SU-DHL-6 (cell line): ENCODE measurements around the gene CLPSL2.

Source experiments
- H2AFZ ChIP-seq: fragments of 200-600 bp; sonication (generic); 2 replicates; pipeline ENCODE4 v1.6.1; 2014; ENCODE audit warnings: low read depth, mild to moderate bottlenecking, moderate library complexity, mixed read lengths, antibody characterized with exemption, low read length; ENCODE audit not compliant: severe bottlenecking
- H3F3A ChIP-seq: fragments of 200-600 bp; shearing (Covaris generic); 2 replicates; pipeline ENCODE4 v1.6.0; 2016; ENCODE audit warnings: antibody characterized with exemption, mild to moderate bottlenecking; ENCODE audit not compliant: insufficient read depth
- H3K27ac ChIP-seq: fragments of 200-600 bp; sonication (generic); 2 replicates; pipeline ENCODE4 v1.5.1; 2016; ENCODE audit warnings: low read depth, mild to moderate bottlenecking, low read length, moderate library complexity, mixed read lengths
- H3K27me3 ChIP-seq: fragments of 200-600 bp; sonication (generic), shearing (Covaris generic); 2 replicates; pipeline ENCODE4 v1.6.0; 2014; ENCODE audit warnings: mild to moderate bottlenecking, low read length
- H3K36me3 ChIP-seq: fragments of 200-600 bp; sonication (generic); 2 replicates; pipeline ENCODE4 v1.6.1; 2014; ENCODE audit warnings: mild to moderate bottlenecking, low read length, mixed read lengths
- H3K4me2 ChIP-seq: fragments of 300-600, 200-600 bp; shearing (Covaris generic), sonication (generic); 2 replicates; pipeline ENCODE4 v1.6.0; 2014; ENCODE audit warnings: low read length, low read depth, mild to moderate bottlenecking; ENCODE audit not compliant: poor library complexity, severe bottlenecking
- H3K4me3 ChIP-seq: fragments of 200-600 bp; sonication (generic); 2 replicates; pipeline ENCODE4 v1.5.1; 2014; ENCODE audit warnings: antibody characterized with exemption, low read length, mild to moderate bottlenecking, mixed read lengths; ENCODE audit not compliant: insufficient read depth, poor library complexity, severe bottlenecking
- H3K79me2 ChIP-seq: fragments of 200-600 bp; sonication (generic); 2 replicates; pipeline ENCODE4 v1.6.1; 2014; ENCODE audit warnings: mild to moderate bottlenecking, low read length, moderate library complexity; ENCODE audit not compliant: insufficient read depth
- H3K9ac ChIP-seq: fragments of 200-600 bp; sonication (generic); 2 replicates; pipeline ENCODE4 v1.7.0; 2014; ENCODE audit warnings: mild to moderate bottlenecking, low read length
- H3K9me2 ChIP-seq: fragments of 200-600 bp; sonication (generic); replicated peaks from 2 replicates; pipeline ENCODE4 v1.6.1; 2014; ENCODE audit warnings: low read length; ENCODE audit not compliant: insufficient read depth
- H3K9me3 ChIP-seq: fragments of 200-600 bp; sonication (generic); 2 replicates; pipeline ENCODE4 v1.6.1; 2014; ENCODE audit warnings: low read length, mixed read lengths; ENCODE audit not compliant: insufficient read depth
- H4K20me1 ChIP-seq: fragments of 200-600 bp; sonication (generic); 2 replicates; pipeline ENCODE4 v1.6.1; 2014; ENCODE audit warnings: low read depth, mild to moderate bottlenecking, antibody characterized with exemption, low read length, moderate library complexity, mixed read lengths
- CTCF ChIP-seq: fragments of 200-600 bp; sonication (generic); IDR thresholded peaks from one replicate; pipeline ENCODE4 v1.5.1; 2017; ENCODE audit warnings: antibody characterized with exemption, mild to moderate bottlenecking, low read length, moderate library complexity; ENCODE audit not compliant: insufficient read depth, poor library complexity, severe bottlenecking
- EZH2phosphoT487 ChIP-seq: fragments of 200-600 bp; sonication (generic), shearing (Covaris generic); conservative IDR thresholded peaks from 2 replicates; pipeline ENCODE4 v1.6.1; 2018; ENCODE audit warnings: mild to moderate bottlenecking, antibody characterized with exemption, low read length, moderate library complexity, mixed read lengths

The CLPSL2 gene

GRCh38 chr6:35745509-35745908, 30.9 kb upstream of the CLPSL2 start:
- Histone ChIP-seq H3K9me3 (0 out of 2 replicates have a peak, but pooled peaks cover 7% of the 10 kb centered on the region), H3K9me2 (no peaks in the 10 kb centered on the region)
- TF ChIP-seq EZH2phosphoT487: no peak
- TF ChIP-seq CTCF: no peak

GRCh38 chr6:35746516-35746915, 29.9 kb upstream of the CLPSL2 start:
- no peak overlapping the region for H3K9ac ChIP-seq
- no peaks in the 10 kb centered on the region for H3K36me3 ChIP-seq
- H3K9me2 ChIP-seq: no peaks in the 10 kb centered on the region
- H3K79me2 ChIP-seq: no peaks in the 10 kb centered on the region
- H3F3A ChIP-seq: no peaks in the 10 kb centered on the region
- no peaks in the 10 kb centered on the region for H4K20me1 ChIP-seq
- TF ChIP-seq EZH2phosphoT487: no peak
- TF ChIP-seq CTCF: no peak
- H3K27ac ChIP-seq: no peak overlapping the region
- H3K4me3 ChIP-seq: no peak overlapping the region
- 0 out of 2 replicates have a peak, but pooled peaks cover 7% of the 10 kb centered on the region for H3K9me3 ChIP-seq
- H2AFZ ChIP-seq: no peak overlapping the region
- no peaks in the 10 kb centered on the region for H3K27me3 ChIP-seq
- no peak overlapping the region for H3K4me2 ChIP-seq

More at GRCh38 chr6:35745509-35745908, 30.9 kb upstream of the CLPSL2 start:
- no peaks in the 10 kb centered on the region for H3F3A ChIP-seq
- H4K20me1 ChIP-seq: no peaks in the 10 kb centered on the region
- no peak overlapping the region for H3K4me2 ChIP-seq
- H3K27me3 ChIP-seq: no peaks in the 10 kb centered on the region
- no peaks in the 10 kb centered on the region for H3K79me2 ChIP-seq
- H3K36me3 ChIP-seq: no peaks in the 10 kb centered on the region
- no peak overlapping the region for H2AFZ ChIP-seq
- no peak overlapping the region for H3K9ac ChIP-seq
- H3K27ac ChIP-seq: no peak overlapping the region
- H3K4me3 ChIP-seq: no peak overlapping the region

- Histone ChIP-seq H3K36me3 (no peaks in the 10 kb centered on the region), H3F3A (no peaks in the 10 kb centered on the region), H2AFZ (no peak overlapping the region), H3K79me2 (no peaks in the 10 kb centered on the region), H4K20me1 (no peaks in the 10 kb centered on the region), H3K4me2 (no peak overlapping the region), H3K4me3 (no peak overlapping the region), H3K9ac (no peak overlapping the region), H3K9me3 (0 out of 2 replicates have a peak, but pooled peaks cover 7% of the 10 kb centered on the region), H3K27ac (no peak overlapping the region), H3K9me2 (no peaks in the 10 kb centered on the region), H3K27me3 (no peaks in the 10 kb centered on the region)
- no peak for TF ChIP-seq CTCF
- TF ChIP-seq EZH2phosphoT487: no peak
Measured at GRCh38 chr6:35747877-35748276, 28.5 kb upstream of the CLPSL2 start.

DNA sequence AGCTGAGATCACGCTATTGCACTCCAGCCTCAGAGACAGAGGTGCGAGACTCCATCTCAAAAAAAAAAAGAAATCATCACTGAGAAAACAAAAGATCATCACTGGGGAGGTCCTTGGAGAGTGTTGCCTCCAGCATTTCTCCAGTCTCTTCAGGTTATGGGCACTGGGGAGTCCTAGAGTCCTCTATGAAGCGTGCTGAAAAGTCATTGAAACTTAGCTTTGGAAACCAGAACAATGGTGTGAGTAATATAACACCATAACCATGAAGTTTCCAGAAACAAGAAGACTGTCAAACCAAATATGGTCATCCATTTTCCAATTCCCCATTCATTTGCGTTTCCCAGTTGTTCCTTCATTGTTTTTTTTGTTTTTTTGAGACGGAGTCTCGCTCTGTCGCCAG, 25.8 kb upstream of the CLPSL2 start:
- Histone ChIP-seq H4K20me1 (no peaks in the 10 kb centered on the region), H3K9me2 (no peaks in the 10 kb centered on the region), H3K79me2 (no peaks in the 10 kb centered on the region), H3K27me3 (no peaks in the 10 kb centered on the region), H3F3A (no peaks in the 10 kb centered on the region), H3K4me3 (no peak overlapping the region), H3K36me3 (no peaks in the 10 kb centered on the region), H2AFZ (no peak overlapping the region), H3K9ac (no peak overlapping the region), H3K9me3 (0 out of 2 replicates have a peak, but pooled peaks cover 7% of the 10 kb centered on the region), H3K27ac (no peak overlapping the region), H3K4me2 (no peak overlapping the region)
- TF ChIP-seq CTCF: no peak
- no peak for TF ChIP-seq EZH2phosphoT487
